ENCODE results near the gene HPCAL1.
A peak's percentile ranks its signal among the peaks of the same experiment; 100 is the strongest.
"Not testable (repeated sequence)": the region's sequence is repeated elsewhere in the genome, so short reads cannot be mapped to it uniquely, and the experiment has no call there.

The HPCAL1 gene

GRCh38 chr2:10446631-10447030, 143.9 kb downstream of the HPCAL1 start:
- no peak for DNase-seq (ENCODE audit: extremely low spot score, insufficient read length, low read depth)
- FAIRE-seq: no peak

- DNase-seq (ENCODE audit: extremely low spot score, insufficient read length, low read depth): no peak
- peak; percentile 31 for FAIRE-seq
These were observed 144.7 kb downstream of the HPCAL1 start for GRCh38 chr2:10447300-10447894.

- peak; percentile 38 for FAIRE-seq
- peak; percentile 93 for DNase-seq (ENCODE audit: extremely low spot score, insufficient read length, low read depth)
These were observed 145.3 kb downstream of the HPCAL1 start, which contains the start of gene ODC1 for GRCh38 chr2:10447895-10448575. TSS of gene ODC1 (minus strand) at chr2:10448327. CDS start at chr2:10445032, 3,295 bp downstream.

GRCh38 chr2:10448576-10449485, 146.1 kb downstream of the HPCAL1 start:
- no peak for DNase-seq (ENCODE audit: extremely low spot score, insufficient read length, low read depth)
- FAIRE-seq: peak; percentile 82

- DNase-seq (ENCODE audit: extremely low spot score, insufficient read length, low read depth) (no peak), FAIRE-seq (no peak)
These were observed 146.8 kb downstream of the HPCAL1 start for GRCh38 chr2:10449486-10449831.

GRCh38 chr2:10449838-10450691, 147.4 kb downstream of the HPCAL1 start:
- no peak for FAIRE-seq

GRCh38 chr2:10451819-10452218, 149.1 kb downstream of the HPCAL1 start:
- no peak for FAIRE-seq

More at GRCh38 chr2:10449838-10450691, 147.4 kb downstream of the HPCAL1 start:
- no peak for DNase-seq (ENCODE audit: extremely low spot score, insufficient read length, low read depth)

GRCh38 chr2:10452312-10452711, 149.6 kb downstream of the HPCAL1 start:
- no peak for FAIRE-seq

More at GRCh38 chr2:10451819-10452218, 149.1 kb downstream of the HPCAL1 start:
- no peak for DNase-seq (ENCODE audit: extremely low spot score, insufficient read length, low read depth)

GRCh38 chr2:10452956-10453904, 150.5 kb downstream of the HPCAL1 start:
- DNase-seq (ENCODE audit: extremely low spot score, insufficient read length, low read depth): no peak
- FAIRE-seq: no peak

More at GRCh38 chr2:10452312-10452711, 149.6 kb downstream of the HPCAL1 start:
- no peak for DNase-seq (ENCODE audit: extremely low spot score, insufficient read length, low read depth)

GRCh38 chr2:10453905-10454298, 151.2 kb downstream of the HPCAL1 start:
- FAIRE-seq (no peak), DNase-seq (ENCODE audit: extremely low spot score, insufficient read length, low read depth) (no peak)

GRCh38 chr2:10454505-10454904, 151.8 kb downstream of the HPCAL1 start:
- FAIRE-seq: no peak
- no peak for DNase-seq (ENCODE audit: extremely low spot score, insufficient read length, low read depth)

- not testable (repeated sequence) for FAIRE-seq; DNase-seq (ENCODE audit: extremely low spot score, insufficient read length, low read depth)
These were observed 154.5 kb downstream of the HPCAL1 start for GRCh38 chr2:10457195-10457594.

- DNase-seq (ENCODE audit: extremely low spot score, insufficient read length, low read depth): no peak
- no peak for FAIRE-seq
These were observed 155.3 kb downstream of the HPCAL1 start for GRCh38 chr2:10457846-10458598.

- DNase-seq (ENCODE audit: extremely low spot score, insufficient read length, low read depth): no peak
- no peak for FAIRE-seq
These were observed 157.7 kb downstream of the HPCAL1 start for GRCh38 chr2:10460366-10460796.

GRCh38 chr2:10462178-10463083, 159.7 kb downstream of the HPCAL1 start:
- no peak for DNase-seq (ENCODE audit: extremely low spot score, insufficient read length, low read depth)
- no peak for FAIRE-seq

GRCh38 chr2:10465910-10466309, 163.2 kb downstream of the HPCAL1 start:
- FAIRE-seq (no peak), DNase-seq (ENCODE audit: extremely low spot score, insufficient read length, low read depth) (no peak)

- DNase-seq (ENCODE audit: extremely low spot score, insufficient read length, low read depth) (no peak), FAIRE-seq (no peak)
These were observed 164.1 kb downstream of the HPCAL1 start for GRCh38 chr2:10466801-10467200.

Data from GM18507 (cell line).